GM12892 (cell line): ENCODE measurements around the gene DLX2.

Source experiments
- DNase-seq: peaks from one replicate; pipeline ENCODE4 v3.0.0; 2011; ENCODE audit not compliant: insufficient read length
- FAIRE-seq: peaks from 2 replicates; lab custom pipeline; 2011; peaks lifted over from hg19 to GRCh38; lab: Jason Lieb, UNC
- POLR2A ChIP-seq: IDR thresholded peaks from 2 replicates; pipeline ENCODE4 v1.6.1; 2011; ENCODE audit warnings: low read depth, low read length, control low read depth
- POLR2AphosphoS5 ChIP-seq: IDR thresholded peaks from 2 replicates; pipeline ENCODE4 v1.6.1; 2011; ENCODE audit warnings: low read depth, low read length, control low read depth
- TAF1 ChIP-seq: IDR thresholded peaks from 2 replicates; pipeline ENCODE4 v1.6.1; 2011; ENCODE audit warnings: low read depth, mild to moderate bottlenecking, control low read depth, low read length, borderline replicate concordance

DLX2 gene

GRCh38 chr2:172095905-172096625 lies 6.6 kb downstream of the DLX2 start:
- FAIRE-seq = no peak
- no peak for DNase-seq
- TF ChIP-seq POLR2AphosphoS5 = no peak
- no peak for TF ChIP-seq POLR2A
- TF ChIP-seq TAF1 = no peak

- FAIRE-seq (peak; percentile 92), DNase-seq (peak; percentile 75)
- TF ChIP-seq POLR2A (peak; percentile 33; the same call in 1 of the 2 replicates), POLR2AphosphoS5 (no peak), TAF1 (no peak)
Measured at GRCh38 chr2:172095146-172095904, 7.4 kb downstream of the DLX2 start.

GRCh38 chr2:172094294-172095145 lies 8.2 kb downstream of the DLX2 start:
- no peak for TF ChIP-seq POLR2AphosphoS5
- no peak for TF ChIP-seq POLR2A
- TF ChIP-seq TAF1 = no peak

GRCh38 chr2:172093416-172094293 lies 9.0 kb downstream of the DLX2 start:
- FAIRE-seq (no peak), DNase-seq (no peak)
- no peak for TF ChIP-seq TAF1
- TF ChIP-seq POLR2A = no peak
- TF ChIP-seq POLR2AphosphoS5 = no peak

More at GRCh38 chr2:172094294-172095145, 8.2 kb downstream of the DLX2 start:
- DNase-seq = no peak
- no peak for FAIRE-seq

DNA sequence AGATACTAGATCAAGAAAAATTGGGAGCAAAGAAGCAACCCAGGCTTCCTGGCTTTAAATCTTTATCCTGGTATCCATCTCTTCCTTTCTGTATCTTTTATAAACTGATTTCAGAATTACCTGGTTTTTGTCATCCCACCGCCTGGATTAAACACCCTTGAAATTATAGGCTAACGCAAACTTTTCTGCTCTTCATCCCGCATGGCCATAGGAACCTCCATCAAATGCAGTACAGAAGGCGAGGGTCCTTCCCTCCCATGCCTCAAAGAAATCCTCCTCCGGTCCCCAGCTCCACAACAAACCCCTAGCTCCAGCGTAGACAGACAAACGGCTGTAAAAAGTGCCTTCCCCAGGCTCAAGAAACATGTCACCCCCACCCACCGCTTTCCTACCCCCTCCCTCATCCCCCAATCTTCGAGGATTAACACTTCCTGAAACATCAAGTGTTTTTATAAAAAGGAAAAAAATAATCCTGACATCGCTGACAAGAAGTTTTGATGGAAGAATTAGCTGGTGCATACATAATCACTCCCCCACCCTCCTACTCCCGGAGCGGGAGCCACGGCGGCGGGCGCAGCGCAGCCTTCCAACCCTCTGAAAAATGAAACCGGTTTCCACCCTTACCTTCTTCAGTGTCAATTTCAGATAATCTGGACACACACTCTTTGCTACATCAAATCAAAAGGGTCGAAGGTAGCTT lies 9.8 kb downstream of the DLX2 start:
- no peak for DNase-seq
- TF ChIP-seq POLR2AphosphoS5 (no peak), TAF1 (no peak), POLR2A (no peak)

DNA sequence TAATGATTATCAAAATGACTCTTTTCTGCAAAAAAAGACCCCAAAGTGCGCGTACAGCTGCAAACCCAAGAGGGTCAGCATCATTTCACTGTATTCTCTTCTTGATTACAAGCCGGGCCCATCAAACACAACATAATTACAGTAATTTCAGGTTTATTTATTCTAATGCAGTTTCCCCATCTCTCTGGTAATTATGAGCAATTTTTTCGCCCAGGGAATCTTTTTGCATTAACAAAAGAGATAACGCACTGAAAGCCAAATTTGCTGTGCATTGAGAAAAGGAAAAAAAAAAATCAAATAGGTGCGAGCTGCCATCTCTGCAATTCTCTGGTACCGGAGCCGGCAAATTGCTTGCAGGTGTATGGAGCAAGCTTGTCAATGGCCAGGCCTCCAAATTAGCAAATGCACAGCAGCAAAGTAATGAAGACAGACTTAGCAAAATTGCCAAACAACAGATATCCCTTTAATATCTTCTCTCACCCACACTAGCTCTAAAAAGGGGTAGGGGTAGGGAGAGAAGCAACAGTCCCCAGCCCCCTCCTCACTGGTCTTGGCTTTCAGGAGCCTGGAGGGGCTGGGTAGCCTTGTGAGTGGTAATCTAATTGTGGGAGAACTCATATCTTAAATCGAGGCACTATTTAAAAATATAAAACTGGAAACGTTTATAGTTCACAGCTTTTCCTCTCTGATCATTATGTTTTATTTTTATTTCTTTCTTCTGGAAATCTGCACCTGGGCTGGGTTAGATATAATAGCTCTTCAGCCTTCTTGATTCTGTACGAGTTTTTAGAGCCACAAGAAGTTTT lies 10.7 kb downstream of the DLX2 start:
- FAIRE-seq = no peak
- DNase-seq = no peak
- TF ChIP-seq TAF1 (no peak), POLR2A (no peak), POLR2AphosphoS5 (no peak)

More for the DNA sequence above, 9.8 kb downstream of the DLX2 start:
- FAIRE-seq = no peak

DNA sequence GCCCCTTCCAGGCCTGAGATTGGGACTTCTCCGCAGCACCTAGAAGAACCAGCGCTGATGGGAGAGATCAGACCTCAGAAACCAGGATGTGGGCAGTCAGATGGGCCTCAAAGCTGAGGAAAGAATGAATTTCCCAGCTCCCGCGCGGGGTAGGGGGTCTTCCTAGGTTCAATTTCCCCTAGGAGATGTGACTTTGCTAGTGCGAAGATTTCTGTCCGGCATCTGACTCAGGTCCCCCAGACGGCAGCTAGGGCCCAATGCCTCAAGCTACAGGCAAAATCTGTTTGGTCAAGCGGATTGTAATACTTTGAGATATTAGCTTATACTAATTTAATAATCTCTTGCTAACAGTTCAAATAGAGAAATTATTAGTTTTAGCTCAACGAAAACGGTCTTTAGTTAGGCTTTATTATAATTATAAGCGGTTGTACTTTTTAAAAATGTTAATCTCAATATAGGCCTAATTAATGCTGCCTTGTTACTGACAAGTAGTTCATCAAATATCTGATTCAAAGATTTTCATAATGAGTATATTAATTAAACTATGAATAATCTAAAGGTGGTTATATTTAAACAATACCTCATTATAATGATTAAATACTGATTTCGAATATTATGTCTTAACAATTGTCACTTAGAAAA lies 11.6 kb downstream of the DLX2 start:
- no peak for TF ChIP-seq TAF1
- no peak for TF ChIP-seq POLR2A
- TF ChIP-seq POLR2AphosphoS5 = no peak
- no peak for FAIRE-seq
- no peak for DNase-seq

- DNase-seq (no peak), FAIRE-seq (no peak)
- TF ChIP-seq POLR2AphosphoS5 (no peak), TAF1 (no peak), POLR2A (no peak)
Measured at GRCh38 chr2:172090044-172090961, 12.4 kb downstream of the DLX2 start.

GRCh38 chr2:172089633-172090032 lies 13.1 kb downstream of the DLX2 start:
- DNase-seq (no peak), FAIRE-seq (no peak)
- no peak for TF ChIP-seq POLR2A
- no peak for TF ChIP-seq TAF1
- no peak for TF ChIP-seq POLR2AphosphoS5
